Mammary epithelial cell (primary cell): ENCODE results near the gene EEF1AKMT2.

Source experiments
- CTCF ChIP-seq, 2 donors: IDR thresholded peaks in 1 of 2; conservative IDR thresholded peaks in 1 of 2; 2 replicates each; pipeline ENCODE4 v1.5.1; 2011 to 2012; ENCODE audit warnings: inconsistent platforms in 2 of 2, low read length in 2 of 2, mild to moderate bottlenecking in 2 of 2, control low read depth in 1 of 2, low read depth in 1 of 2; ENCODE audit not compliant: insufficient read depth in 1 of 2; ENCODE audit errors: extremely low read depth in 1 of 2
- EZH2 ChIP-seq: IDR thresholded peaks from 2 replicates; pipeline ENCODE4 v1.6.1; 2012; ENCODE audit warnings: low read length, inconsistent platforms, borderline replicate concordance

DNA sequence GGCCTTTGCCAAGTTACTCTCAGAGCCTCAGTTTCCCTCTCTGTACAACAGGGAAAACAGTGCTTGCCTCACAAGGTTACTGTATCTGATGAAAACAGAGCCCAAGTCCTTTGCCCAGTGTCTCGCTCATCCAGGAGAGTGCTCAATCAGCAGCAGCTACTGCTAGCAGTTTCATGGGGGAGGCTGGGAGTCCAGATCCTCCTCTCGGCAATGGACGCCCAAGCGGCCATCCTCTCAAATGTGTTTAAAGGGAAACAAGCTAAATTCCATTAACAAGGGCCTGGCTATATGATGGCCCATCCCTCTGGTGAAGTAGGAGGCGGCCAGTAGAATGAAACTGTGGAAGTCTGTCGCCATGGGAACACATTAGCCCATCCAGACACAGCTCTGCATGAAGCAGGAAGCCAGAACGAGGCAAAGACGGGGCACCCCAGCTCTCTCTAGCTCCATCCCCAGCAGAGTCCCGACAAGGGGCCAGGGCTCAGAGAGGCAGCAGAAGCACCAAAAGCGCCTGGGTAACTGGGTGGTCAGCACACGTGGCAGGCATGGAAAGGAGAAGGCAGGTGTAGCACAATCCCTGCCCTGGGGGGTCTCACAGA lies 82.7 kb downstream of the EEF1AKMT2 start:
- TF ChIP-seq CTCF (conservative IDR thresholded peaks at IDR 0.05 in 1 of 2, IDR thresholded peaks at IDR 0.05 in 1 of 2; ENCODE audit: extremely low read depth in 1 of 2, insufficient read depth in 1 of 2, low read depth in 1 of 2, low read length in 2 of 2) (no peak), EZH2 (no peak)
